ENCODE data around the gene MPHOSPH6.

Gene MPHOSPH6

DNA sequence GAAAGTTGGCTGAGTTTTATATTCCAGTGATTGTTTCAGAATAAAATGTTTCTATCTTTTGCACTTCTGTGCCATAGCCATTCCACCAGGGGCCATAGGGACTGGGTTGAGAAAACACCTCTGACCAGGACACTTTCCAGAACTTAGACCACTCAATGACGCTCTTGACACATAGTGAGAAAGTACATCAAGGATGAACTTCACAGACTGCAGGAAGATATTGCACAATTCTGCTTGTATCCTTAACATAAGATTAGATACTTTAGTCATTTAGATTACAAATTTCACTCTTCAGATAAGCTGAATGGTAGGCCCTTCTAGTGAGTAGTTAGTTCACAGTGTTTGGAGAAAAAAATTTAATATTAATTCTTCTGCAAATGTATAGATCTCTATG, 13.0 kb upstream of the MPHOSPH6 start:
- no peak for TF ChIP-seq GATA3 (IDR thresholded peaks at IDR 0.05; ENCODE audit: low read depth, low read length)
- no peak for TF ChIP-seq GATA2 (IDR thresholded peaks at IDR 0.05; ENCODE audit: low read depth, low read length)

DNA sequence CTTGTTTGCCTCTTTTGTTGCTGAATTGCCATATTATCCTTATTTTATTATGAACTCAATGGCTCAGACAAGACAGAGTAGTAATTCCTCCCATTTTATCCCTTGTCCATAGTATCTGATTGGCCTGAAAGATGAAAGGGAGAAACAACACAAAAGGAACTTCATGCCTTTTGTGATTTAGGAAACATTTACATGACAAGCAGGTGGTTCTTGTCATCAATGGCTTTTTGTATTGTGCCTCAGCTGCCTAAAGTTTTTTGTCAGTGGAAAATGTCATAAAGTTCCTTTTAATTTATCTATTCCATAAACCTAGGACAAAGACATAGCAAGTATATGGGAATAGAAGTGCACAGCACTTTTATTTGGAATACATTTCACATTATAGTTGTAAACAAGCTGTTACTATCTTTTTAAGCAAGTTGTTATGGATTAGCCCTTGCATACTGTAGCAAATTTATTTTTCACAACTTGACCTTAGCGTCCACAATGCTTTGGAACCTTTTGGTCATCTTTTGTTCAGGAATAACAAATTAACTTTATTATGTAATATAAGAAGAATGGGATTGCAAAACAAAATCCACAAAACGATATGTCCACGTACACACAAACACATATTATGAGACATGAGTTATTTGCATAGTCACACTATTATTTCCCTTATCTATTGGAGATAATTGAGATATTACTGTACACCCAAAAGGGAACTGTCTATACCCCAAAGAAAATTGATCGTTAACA, 12.4 kb upstream of the MPHOSPH6 start:
- TF ChIP-seq GATA2 (IDR thresholded peaks at IDR 0.05; ENCODE audit: low read depth, low read length) (no peak), GATA3 (IDR thresholded peaks at IDR 0.05; ENCODE audit: low read depth, low read length) (no peak)

DNA sequence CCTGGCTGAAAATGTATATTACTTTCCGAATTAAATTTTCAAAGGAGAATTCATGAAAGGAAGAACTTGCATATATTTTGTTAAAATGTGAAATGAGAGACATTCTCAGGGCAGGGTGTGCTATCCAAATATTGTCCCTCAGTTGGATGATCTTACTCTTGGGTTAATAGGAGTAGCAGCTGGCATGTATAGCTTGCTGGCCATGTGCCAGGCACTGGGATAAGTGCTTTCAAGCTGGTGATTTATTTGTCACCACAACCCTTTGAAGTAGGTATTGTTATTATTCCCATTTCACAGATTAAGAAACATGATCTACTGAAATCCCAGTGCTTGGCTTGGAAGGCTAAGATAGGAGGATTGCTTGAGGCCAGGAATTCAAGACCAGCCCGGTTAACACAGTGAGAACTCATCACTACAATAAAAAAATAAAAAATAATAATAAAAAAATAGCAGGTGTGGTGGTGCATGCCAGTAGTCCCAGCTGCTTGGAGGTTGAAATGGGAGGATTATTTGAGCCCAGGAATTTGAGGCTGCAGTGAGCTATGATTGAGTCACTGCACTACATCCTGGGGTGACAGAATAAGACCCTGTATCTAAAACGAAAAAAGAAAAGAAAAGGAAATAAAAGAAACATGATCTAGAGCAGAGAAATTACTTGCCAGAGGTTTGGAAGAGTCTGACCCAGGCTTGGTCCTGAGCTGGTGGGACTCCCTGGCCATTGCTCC, 11.6 kb upstream of the MPHOSPH6 start:
- TF ChIP-seq GATA3 (IDR thresholded peaks at IDR 0.05; ENCODE audit: low read depth, low read length) (no peak), GATA2 (IDR thresholded peaks at IDR 0.05; ENCODE audit: low read depth, low read length) (no peak)

DNA sequence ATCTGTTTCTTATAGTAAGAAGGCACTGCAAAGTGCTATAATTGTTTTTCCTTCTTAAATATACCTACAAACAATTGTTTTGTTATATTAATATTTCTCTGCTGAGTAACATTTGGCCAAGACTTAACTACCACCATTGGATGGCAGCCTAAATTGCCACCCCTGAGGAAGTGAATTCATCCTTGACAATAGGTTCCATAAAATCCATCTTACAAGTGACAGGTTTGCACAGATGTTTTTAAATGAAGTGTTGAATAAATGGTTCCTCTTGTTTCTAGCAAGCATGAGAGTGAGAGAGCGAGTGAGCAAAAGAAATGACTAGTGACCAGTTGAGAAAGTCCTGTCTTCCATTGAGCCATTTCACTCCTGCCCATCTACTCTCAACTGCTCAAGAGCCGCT, 8.3 kb upstream of the MPHOSPH6 start:
- no peak for TF ChIP-seq GATA3 (IDR thresholded peaks at IDR 0.05; ENCODE audit: low read depth, low read length)
- no peak for TF ChIP-seq GATA2 (IDR thresholded peaks at IDR 0.05; ENCODE audit: low read depth, low read length)

DNA sequence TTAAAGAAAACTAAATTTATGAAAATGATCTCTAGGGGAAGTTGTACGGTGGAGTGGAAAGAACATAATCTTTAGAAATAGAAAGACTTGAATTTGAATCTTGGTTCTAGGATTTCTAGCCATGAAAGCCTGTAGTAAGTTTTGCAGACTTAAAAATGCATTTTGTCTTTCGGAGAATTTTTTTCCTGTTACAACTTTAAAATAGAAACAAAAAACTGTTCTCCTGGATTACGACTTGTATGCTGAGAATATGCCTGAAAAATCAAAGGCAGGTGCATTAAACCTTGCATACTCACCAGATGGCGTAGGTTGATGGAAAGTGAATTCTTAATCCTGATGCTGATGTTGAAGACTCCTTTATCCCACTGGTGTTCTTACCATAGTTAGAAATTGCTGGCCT, 7.5 kb upstream of the MPHOSPH6 start:
- no peak for TF ChIP-seq GATA3 (IDR thresholded peaks at IDR 0.05; ENCODE audit: low read depth, low read length)
- TF ChIP-seq GATA2 (IDR thresholded peaks at IDR 0.05; ENCODE audit: low read depth, low read length), result no peak

DNA sequence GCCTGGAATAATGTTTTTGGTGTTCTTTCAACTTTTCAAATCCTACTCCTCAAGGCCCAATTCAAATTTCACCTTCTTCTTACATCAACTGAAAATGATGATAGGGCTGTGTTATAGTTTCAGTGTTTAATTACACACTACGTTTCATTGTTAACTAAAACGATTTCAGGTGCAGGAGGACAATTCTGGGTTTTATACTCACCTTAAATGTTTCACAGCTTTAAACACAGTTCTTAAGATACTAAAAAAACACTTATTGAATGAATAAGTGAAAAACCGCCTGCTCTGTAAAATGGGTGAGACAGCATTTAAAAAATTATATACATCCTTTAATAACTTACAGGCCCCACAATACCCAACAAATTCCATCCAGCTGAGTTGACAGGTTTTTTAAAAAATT, 6.2 kb upstream of the MPHOSPH6 start:
- no peak for TF ChIP-seq GATA2 (IDR thresholded peaks at IDR 0.05; ENCODE audit: low read depth, low read length)
- no peak for TF ChIP-seq GATA3 (IDR thresholded peaks at IDR 0.05; ENCODE audit: low read depth, low read length)

DNA sequence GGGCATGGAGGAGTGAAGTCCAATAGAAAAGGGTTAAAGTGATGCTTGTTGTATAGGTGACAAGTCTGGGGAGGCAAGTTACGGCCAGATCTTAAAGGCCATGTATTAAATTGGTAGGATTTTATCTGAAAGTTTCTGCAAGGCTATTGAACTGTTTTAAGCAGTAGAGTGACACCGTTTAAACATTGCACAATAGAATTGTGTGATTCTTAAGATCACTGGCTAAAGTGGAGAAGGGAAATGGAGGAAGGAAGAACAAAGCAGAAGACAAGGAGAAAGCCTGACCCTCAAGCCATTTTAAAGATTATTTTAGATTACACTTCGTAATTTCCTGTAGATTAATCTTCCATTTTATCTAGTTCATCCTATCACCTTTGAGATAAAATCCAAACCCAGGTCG, 5.6 kb upstream of the MPHOSPH6 start:
- TF ChIP-seq GATA3 (IDR thresholded peaks at IDR 0.05; ENCODE audit: low read depth, low read length) (no peak), GATA2 (IDR thresholded peaks at IDR 0.05; ENCODE audit: low read depth, low read length) (no peak)

DNA sequence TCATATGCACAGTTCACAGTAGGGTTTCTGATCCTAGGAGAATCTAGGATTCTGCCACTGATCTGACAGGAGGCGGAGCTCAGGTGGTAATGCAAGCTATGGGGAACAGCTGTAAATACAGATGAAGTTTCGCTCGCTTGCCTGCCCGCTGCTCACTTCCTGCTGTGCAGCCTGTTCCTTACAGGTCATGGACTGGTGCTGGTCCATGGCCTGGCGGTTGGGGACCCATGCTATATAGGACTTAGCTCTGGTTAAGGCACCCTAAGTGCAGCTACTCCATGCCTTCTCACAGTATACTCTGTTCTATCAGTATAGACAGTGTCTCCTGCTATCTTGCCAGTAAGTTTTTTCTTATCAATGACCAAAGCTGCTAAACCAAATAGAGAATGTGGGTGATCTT, 2.4 kb downstream of the MPHOSPH6 start:
- no peak for TF ChIP-seq GATA2 (IDR thresholded peaks at IDR 0.05; ENCODE audit: low read depth, low read length)
- no peak for TF ChIP-seq GATA3 (IDR thresholded peaks at IDR 0.05; ENCODE audit: low read depth, low read length)

DNA sequence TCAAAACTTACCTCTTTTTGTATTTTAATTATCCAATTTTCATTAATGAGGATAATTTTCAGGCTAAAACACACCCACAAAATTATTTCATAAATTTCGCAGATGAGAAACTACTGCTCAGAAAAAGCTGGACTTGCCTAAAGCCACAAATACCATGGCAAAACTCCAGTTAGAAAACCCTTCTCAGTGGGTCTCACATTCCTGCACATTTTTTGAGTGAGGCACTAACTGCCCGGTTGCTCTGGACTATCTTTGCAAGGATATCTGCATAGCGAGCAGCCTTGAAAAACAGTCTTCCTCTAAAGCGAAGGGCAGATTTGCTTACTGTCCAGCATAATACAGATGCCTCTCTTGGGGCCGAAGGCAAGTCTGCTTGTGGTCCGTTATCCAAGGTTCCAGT, 9.8 kb downstream of the MPHOSPH6 start:
- TF ChIP-seq GATA2 (IDR thresholded peaks at IDR 0.05; ENCODE audit: low read depth, low read length), result no peak
- TF ChIP-seq GATA3 (IDR thresholded peaks at IDR 0.05; ENCODE audit: low read depth, low read length), result no peak

DNA sequence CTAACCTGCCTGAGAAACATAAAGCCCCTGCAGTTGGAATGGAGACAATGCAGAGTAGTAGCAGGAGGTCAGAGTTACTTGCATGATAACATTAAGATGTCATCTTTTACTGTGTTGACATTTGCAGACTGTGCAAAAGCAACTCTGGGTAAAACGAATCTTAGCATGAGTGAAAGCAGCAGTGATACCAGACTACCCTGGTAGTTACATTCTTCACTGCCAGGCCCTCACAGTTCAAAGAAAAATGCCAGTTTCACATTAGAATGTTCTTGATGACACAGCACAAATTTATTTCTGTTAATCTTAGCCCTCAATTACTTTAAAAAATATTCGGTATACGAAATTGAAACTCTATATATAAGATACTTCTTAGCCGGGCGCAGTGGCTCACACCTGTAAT, 12.2 kb downstream of the MPHOSPH6 start:
- TF ChIP-seq GATA2 (IDR thresholded peaks at IDR 0.05; ENCODE audit: low read depth, low read length) (no peak), GATA3 (IDR thresholded peaks at IDR 0.05; ENCODE audit: low read depth, low read length) (no peak)

DNA sequence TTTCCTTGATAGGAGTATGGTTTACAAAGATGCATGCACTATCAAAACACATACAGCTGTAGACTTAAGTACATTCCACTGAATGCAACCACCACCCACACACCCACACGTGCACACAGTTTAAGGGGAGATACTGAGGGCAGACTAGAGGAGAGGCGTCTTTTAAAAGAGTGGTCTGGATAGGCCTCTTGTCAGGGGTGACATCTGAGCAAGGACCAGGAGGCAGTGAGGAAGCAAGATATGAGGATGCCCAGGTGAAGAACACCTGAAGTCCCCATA, 12.6 kb downstream of the MPHOSPH6 start:
- no peak for TF ChIP-seq GATA2 (IDR thresholded peaks at IDR 0.05; ENCODE audit: low read depth, low read length)
- TF ChIP-seq GATA3 (IDR thresholded peaks at IDR 0.05; ENCODE audit: low read depth, low read length), result no peak

DNA sequence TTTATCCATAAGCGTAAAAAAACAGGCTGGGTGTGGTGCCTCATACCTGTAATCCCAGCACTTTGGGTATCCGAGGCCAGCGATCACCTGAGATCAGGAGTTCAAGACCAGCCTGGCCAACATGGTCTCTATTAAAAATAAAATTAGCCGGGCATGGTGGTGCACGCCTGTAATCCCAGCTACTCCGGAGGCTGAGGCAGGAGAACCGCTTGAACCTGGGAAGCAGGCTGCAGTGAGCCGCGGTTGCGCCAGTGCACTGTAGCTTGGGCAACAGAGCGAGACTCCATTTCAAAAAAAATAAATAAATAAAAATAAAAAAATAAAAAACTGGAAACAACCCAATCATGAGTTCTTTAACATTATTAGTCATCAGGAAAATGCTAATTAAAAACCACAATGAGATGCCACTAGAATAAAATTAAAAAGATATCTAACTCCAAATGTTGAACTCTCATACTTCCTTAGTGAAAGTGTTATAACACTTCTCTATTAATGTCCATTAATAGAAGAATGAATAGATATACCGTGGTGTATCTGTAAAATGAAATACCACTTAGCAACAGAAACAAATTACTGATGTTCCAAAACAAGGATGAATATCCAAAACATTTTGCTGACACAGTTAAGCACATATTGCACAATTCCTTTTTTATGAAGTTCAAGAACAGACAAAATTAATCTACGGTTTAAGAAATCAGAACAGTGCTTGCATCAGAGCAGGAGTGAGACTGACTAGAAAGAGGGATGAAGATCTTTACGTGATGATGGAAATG, 13.1 kb downstream of the MPHOSPH6 start:
- TF ChIP-seq GATA3 (IDR thresholded peaks at IDR 0.05; ENCODE audit: low read depth, low read length), result no peak
- no peak for TF ChIP-seq GATA2 (IDR thresholded peaks at IDR 0.05; ENCODE audit: low read depth, low read length)

DNA sequence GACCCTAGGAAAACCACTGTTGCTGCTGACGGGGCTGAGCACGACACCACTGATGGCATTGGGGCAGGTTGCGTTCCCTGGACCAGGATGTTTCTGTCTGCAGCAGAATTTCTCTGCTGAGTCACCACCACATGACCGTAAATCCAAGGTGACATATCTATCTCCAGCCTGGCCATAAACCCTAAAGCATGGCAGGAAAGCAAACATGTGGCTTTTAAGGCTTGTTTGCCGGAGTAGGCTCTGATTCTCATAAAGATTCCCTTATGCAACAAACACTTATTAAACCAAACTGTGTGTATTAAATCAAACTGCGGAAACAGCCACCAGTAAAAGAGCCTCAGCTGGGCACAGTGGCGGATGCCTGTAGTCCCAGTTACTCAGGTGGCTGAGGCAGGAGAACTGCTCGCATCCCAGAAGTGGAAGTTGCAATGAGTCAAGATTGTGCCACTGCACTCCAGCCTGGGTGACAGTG, 17.3 kb downstream of the MPHOSPH6 start:
- TF ChIP-seq GATA3 (IDR thresholded peaks at IDR 0.05; ENCODE audit: low read depth, low read length) (no peak), GATA2 (IDR thresholded peaks at IDR 0.05; ENCODE audit: low read depth, low read length) (no peak)

DNA sequence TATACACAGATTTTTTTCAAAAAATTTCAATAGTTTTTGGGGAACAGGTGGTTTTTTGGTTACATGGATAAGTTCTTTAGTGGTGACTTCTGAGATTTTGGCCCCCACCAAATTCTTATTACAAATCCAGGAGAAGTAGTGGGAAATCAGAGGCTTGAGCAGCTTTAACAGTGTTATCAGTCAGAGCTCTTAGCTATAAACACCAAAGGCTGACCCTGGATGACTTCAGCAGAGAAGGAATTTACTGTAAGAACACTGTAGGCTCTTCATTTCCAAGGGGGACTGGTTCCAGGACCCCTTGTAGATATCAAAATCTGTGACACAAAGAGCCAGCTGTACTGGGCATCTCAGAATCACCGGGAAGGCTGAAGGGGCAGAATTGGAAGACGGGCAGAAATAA, 17.8 kb downstream of the MPHOSPH6 start:
- TF ChIP-seq GATA3 (IDR thresholded peaks at IDR 0.05; ENCODE audit: low read depth, low read length), result no peak
- no peak for TF ChIP-seq GATA2 (IDR thresholded peaks at IDR 0.05; ENCODE audit: low read depth, low read length)

DNA sequence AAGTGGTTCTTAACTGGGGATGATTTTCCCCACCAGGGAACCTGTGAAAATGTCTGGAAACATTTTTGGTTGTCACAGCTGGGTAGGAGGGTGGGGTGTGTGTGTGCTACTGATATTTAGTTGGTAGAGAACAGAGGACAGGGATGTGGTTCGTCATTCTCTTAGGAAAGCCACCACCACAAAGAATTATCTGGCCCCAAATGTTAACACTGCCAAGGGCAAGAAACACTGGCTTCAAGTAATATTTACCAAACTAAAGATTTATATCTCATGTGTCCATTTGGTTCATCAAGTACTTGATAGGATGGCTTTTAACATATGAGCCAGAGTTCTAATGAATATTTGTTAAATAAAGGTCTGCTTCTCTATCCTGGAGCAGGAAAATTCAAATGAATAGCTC, 19.5 kb downstream of the MPHOSPH6 start:
- TF ChIP-seq GATA2 (IDR thresholded peaks at IDR 0.05; ENCODE audit: low read depth, low read length) (no peak), GATA3 (IDR thresholded peaks at IDR 0.05; ENCODE audit: low read depth, low read length) (no peak)
